Type B pancreatic cell (in vitro differentiated cells): ENCODE results near the gene RABEP1. TPM values are rescaled to one million over a fixed set of nuclear protein-coding genes. Genes with fewer than 3 reads are reported as not detected.
A peak's percentile ranks its signal among the peaks of the same experiment; 100 is the strongest.

Experiments
- DNase-seq: peaks from one replicate; pipeline ENCODE4 v3.0.0; 2021; ENCODE audit warnings: mixed read lengths; ENCODE audit not compliant: unreplicated experiment; ENCODE audit errors: extremely low spot score
- H3K27ac Mint-ChIP-seq: 2 replicates; pipeline ENCODE4 v1.8.0; 2021; ENCODE audit warnings: mild to moderate bottlenecking, mixed read lengths
- H3K27me3 Mint-ChIP-seq: 2 replicates; pipeline ENCODE4 v1.8.0; 2021; ENCODE audit warnings: mixed read lengths
- H3K36me3 Mint-ChIP-seq: 2 replicates; pipeline ENCODE4 v1.8.0; 2021; ENCODE audit warnings: mixed read lengths
- H3K4me1 Mint-ChIP-seq: one replicate; pipeline ENCODE4 v1.8.0; 2021; ENCODE audit warnings: mixed read lengths; ENCODE audit not compliant: unreplicated experiment
- H3K4me3 Mint-ChIP-seq: 2 replicates; pipeline ENCODE4 v1.8.0; 2021; ENCODE audit warnings: mild to moderate bottlenecking, mixed read lengths
- H3K9me3 Mint-ChIP-seq: 2 replicates; pipeline ENCODE4 v1.8.0; 2021; ENCODE audit warnings: mixed read lengths
- total RNA-seq: library from RNA; stranded (reverse); gene quantifications from 2 replicates; pipeline ENCODE4 v1.2.1, GENCODE V29; 2021; ENCODE audit warnings: low replicate concordance
- TF ChIP-seq, protein P1 (sequence below): fragments of 200-600 bp; sonication (generic); conservative IDR thresholded peaks from 2 replicates; pipeline ENCODE4 v1.5.0; 2021; ENCODE audit warnings: antibody characterized with exemption, mild to moderate bottlenecking

RABEP1 gene
- total RNA-seq, 1 donor from 2014 or later = 43.7 TPM

DNA sequence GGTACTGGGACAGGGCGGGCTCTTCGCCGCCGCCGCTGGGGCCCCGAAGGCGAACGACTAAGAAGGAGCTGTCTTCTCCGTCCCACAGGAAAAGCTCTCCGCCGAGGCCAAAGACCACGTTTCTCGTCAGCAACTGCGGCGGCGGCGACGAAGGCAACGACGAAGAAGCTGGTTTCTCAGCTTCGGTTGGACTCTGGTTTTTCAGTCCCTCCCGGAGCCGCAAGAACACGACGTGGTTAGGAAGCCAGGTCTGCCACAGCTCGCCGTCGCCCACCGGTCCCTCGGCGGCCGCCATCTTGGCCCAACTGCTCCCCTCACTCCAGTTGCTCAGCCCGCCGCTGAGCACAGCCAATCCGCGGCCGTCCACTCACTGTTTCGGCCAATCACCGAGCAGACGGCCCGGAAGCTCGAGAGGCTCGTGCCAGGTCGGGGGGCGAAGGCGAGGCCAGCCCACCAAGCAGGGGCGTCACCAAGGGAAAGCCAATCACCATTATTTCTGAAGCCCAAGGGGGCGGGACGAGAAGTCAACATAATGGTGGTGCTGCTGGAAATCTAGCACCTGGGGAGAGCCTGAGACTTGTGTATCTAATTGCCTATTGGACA is 137.4 kb downstream of the RABEP1 start, which contains the start of gene NUP88:
NUP88 (minus strand) TSS at position 307 of the 603 bp plus-strand sequence; CDS start at position 295, 12 bp downstream.
- TF ChIP-seq, protein P1, sequence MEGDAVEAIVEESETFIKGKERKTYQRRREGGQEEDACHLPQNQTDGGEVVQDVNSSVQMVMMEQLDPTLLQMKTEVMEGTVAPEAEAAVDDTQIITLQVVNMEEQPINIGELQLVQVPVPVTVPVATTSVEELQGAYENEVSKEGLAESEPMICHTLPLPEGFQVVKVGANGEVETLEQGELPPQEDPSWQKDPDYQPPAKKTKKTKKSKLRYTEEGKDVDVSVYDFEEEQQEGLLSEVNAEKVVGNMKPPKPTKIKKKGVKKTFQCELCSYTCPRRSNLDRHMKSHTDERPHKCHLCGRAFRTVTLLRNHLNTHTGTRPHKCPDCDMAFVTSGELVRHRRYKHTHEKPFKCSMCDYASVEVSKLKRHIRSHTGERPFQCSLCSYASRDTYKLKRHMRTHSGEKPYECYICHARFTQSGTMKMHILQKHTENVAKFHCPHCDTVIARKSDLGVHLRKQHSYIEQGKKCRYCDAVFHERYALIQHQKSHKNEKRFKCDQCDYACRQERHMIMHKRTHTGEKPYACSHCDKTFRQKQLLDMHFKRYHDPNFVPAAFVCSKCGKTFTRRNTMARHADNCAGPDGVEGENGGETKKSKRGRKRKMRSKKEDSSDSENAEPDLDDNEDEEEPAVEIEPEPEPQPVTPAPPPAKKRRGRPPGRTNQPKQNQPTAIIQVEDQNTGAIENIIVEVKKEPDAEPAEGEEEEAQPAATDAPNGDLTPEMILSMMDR = no peak
- H3K36me3 Mint-ChIP-seq = peaks cover 17% of the 10 kb centered on the region
- H3K27me3 Mint-ChIP-seq = no peaks in the 10 kb centered on the region
- H3K4me1 Mint-ChIP-seq = peaks cover 16% of the 10 kb centered on the region
- H3K4me3 Mint-ChIP-seq = peak within 1 kb of the TSS; percentile 97
- DNase-seq = peak; percentile 97
- H3K27ac Mint-ChIP-seq = peak within 1 kb of the TSS; percentile 99
- no peaks in the 10 kb centered on the region for H3K9me3 Mint-ChIP-seq

DNA sequence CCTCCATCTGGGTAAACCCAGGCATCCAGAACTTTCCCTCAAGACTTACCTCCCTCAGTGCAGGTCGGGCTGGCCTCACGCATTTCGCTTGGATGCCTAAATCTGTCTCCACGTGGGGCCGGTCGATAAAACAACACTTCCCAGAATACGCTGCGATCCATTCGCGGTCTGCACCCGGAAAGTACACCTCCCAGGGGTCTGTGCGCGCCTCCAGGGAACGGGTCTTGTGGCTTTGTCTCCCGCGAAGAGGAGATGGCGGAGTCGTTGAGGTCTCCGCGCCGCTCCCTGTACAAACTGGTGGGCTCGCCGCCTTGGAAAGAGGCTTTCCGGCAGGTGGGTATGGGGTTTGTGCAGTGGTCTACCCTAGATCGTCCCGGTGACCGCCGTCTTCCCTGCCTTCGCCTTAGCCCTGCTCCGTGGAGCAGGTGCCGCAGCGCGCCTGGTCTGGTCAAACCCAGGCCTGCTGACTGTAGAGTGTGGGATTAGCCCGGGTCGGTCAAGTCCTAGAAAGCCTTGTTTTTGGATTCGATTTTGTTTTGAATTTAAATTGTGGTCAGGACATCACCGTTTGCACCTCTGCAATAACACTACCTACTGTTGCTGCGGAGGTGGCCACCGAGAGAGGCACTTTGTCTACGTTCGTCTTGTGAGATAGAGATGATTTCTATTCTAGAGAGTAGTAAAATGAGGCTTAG is 138.0 kb downstream of the RABEP1 start, which contains the start of gene RPAIN:
RPAIN (plus strand) TSS at position 224 of the 695 bp plus-strand sequence; CDS start at position 253, 29 bp downstream.
- H3K9me3 Mint-ChIP-seq = no peaks in the 10 kb centered on the region
- TF ChIP-seq, protein P1 = no peak
- peaks cover 20% of the 10 kb centered on the region for H3K36me3 Mint-ChIP-seq
- H3K27me3 Mint-ChIP-seq = no peaks in the 10 kb centered on the region
- H3K4me1 Mint-ChIP-seq = peaks cover 16% of the 10 kb centered on the region
- peak within 1 kb of the TSS; percentile 97 for H3K4me3 Mint-ChIP-seq
- peak within 1 kb of the TSS; percentile 99 for H3K27ac Mint-ChIP-seq
- peak; percentile 81 for DNase-seq

DNA sequence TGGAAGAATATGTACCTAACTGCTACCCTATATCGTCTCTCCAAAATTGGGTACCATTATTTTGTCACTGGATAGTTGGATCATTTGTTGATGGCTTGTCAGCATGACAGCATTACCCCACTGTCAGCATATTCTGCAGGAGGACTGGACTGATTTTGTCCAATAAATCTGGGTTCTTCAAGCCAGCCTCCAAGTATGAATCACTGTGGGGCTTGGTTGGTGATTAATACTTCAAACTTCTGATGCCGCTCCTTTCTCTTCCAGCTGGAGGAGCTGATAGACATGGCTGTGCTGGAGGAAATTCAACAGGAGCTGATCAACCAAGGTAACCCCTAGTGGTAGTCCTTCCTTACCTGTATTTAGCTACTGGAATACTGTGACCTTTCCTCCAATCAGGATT is 140.4 kb downstream of the RABEP1 start:
- peak overlapping the region; percentile 83 for H3K27ac Mint-ChIP-seq
- peaks cover 16% of the 10 kb centered on the region for H3K4me1 Mint-ChIP-seq
- DNase-seq = no peak
- H3K9me3 Mint-ChIP-seq = no peaks in the 10 kb centered on the region
- TF ChIP-seq, protein P1 = no peak
- peaks cover 14% of the 10 kb centered on the region for H3K36me3 Mint-ChIP-seq
- no peaks in the 10 kb centered on the region for H3K27me3 Mint-ChIP-seq
- peak overlapping the region; percentile 48 for H3K4me3 Mint-ChIP-seq

DNA sequence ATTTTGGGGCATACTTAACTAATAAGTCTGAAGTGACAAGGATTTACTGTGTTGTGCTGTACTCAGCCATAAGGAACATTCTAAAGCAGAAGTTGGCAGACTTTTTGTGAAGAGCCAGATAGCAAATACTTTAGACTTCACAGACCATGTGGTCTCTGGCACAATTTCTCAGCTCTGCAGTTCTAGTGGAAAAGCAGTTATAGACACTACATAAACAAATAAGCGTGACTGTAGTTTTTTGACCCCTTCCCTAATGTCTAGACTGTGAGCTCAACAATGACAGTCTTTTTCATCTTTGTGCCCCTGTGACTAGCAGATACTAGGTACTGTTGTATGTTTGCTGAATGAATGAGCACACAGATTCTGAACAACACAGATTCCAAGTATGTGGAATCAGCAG is 142.8 kb downstream of the RABEP1 start:
- TF ChIP-seq, protein P1 = no peak
- no peaks in the 10 kb centered on the region for H3K9me3 Mint-ChIP-seq
- H3K27ac Mint-ChIP-seq = no peak overlapping the region
- peaks cover 29% of the 10 kb centered on the region for H3K36me3 Mint-ChIP-seq
- no peak overlapping the region for H3K4me3 Mint-ChIP-seq
- peaks cover 16% of the 10 kb centered on the region for H3K4me1 Mint-ChIP-seq
- no peak for DNase-seq
- no peaks in the 10 kb centered on the region for H3K27me3 Mint-ChIP-seq

DNA sequence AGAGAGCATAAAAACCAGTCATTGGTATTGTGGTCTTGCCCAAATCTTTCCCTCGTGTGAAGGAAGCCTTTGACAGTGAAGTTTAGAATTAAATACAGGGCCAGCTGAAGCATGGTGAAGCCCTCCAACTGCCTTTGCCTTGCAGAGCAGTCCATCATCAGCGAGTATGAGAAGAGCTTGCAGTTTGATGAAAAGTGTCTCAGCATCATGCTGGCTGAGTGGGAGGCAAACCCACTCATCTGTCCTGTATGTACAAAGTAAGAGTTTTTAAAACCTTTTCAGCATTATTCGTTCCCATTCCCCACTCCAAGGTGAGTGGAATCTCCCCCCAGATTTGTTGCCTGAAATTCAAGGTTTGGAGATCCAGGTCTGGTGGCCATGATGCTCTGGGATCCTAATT is 143.7 kb downstream of the RABEP1 start:
- TF ChIP-seq, protein P1 = no peak
- H3K9me3 Mint-ChIP-seq = no peaks in the 10 kb centered on the region
- no peaks in the 10 kb centered on the region for H3K27me3 Mint-ChIP-seq
- H3K27ac Mint-ChIP-seq = no peak overlapping the region
- no peak overlapping the region for H3K4me3 Mint-ChIP-seq
- H3K4me1 Mint-ChIP-seq = peaks cover 11% of the 10 kb centered on the region
- no peak for DNase-seq
- H3K36me3 Mint-ChIP-seq = peaks cover 27% of the 10 kb centered on the region
